ENCODE data around the gene PET100.
A peak's percentile ranks its signal among the peaks of the same experiment; 100 is the strongest.

The PET100 gene

GRCh38 chr19:7635670-7636069, 6.1 kb downstream of the PET100 start:
- no peak overlapping the region for H3K27ac ChIP-seq (replicated peaks)
- DNase-seq (ENCODE audit: low read depth in 1 of 2, low spot score in 1 of 2) = no peak
- no peak overlapping the region for H3K4me3 ChIP-seq (replicated peaks; ENCODE audit: insufficient read depth, low read length)
- TF ChIP-seq POLR2AphosphoS5 (IDR thresholded peaks at IDR 0.05; ENCODE audit: low read depth) (no peak), SPI1 (IDR thresholded peaks at IDR 0.05; ENCODE audit: borderline replicate concordance, low read depth) (no peak), CTCF (IDR thresholded peaks at IDR 0.05; ENCODE audit: insufficient read depth, low read length) (no peak), GABPA (IDR thresholded peaks at IDR 0.05; ENCODE audit: low read depth) (no peak)
- TF ChIP-seq, protein P1, sequence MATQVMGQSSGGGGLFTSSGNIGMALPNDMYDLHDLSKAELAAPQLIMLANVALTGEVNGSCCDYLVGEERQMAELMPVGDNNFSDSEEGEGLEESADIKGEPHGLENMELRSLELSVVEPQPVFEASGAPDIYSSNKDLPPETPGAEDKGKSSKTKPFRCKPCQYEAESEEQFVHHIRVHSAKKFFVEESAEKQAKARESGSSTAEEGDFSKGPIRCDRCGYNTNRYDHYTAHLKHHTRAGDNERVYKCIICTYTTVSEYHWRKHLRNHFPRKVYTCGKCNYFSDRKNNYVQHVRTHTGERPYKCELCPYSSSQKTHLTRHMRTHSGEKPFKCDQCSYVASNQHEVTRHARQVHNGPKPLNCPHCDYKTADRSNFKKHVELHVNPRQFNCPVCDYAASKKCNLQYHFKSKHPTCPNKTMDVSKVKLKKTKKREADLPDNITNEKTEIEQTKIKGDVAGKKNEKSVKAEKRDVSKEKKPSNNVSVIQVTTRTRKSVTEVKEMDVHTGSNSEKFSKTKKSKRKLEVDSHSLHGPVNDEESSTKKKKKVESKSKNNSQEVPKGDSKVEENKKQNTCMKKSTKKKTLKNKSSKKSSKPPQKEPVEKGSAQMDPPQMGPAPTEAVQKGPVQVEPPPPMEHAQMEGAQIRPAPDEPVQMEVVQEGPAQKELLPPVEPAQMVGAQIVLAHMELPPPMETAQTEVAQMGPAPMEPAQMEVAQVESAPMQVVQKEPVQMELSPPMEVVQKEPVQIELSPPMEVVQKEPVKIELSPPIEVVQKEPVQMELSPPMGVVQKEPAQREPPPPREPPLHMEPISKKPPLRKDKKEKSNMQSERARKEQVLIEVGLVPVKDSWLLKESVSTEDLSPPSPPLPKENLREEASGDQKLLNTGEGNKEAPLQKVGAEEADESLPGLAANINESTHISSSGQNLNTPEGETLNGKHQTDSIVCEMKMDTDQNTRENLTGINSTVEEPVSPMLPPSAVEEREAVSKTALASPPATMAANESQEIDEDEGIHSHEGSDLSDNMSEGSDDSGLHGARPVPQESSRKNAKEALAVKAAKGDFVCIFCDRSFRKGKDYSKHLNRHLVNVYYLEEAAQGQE (IDR thresholded peaks at IDR 0.05; ENCODE audit: insufficient replicate concordance, low read depth) = no peak
- no peaks in the 10 kb centered on the region for H3K27me3 ChIP-seq (ENCODE audit: insufficient read depth, poor library complexity, severe bottlenecking)

DNA sequence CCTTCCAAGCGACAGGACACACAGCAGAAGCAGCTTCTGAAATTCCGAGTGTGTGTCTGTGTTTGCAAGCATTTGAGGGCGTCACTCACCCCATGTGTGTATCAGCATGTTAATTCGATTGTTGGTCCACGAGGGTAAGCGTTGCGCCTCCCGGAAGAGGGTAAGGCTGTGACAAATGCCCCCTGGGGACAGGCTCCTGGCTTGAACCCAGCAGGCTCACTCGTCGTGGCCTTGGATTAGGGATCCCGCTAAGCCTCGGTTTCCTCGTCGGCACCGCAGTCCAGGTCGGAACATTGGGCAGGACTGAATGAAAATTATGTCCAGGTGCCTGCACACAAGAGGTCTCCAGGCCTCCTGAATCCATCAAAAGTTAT, 6.7 kb downstream of the PET100 start:
- H3K27me3 ChIP-seq (ENCODE audit: insufficient read depth, poor library complexity, severe bottlenecking) = no peaks in the 10 kb centered on the region
- peak overlapping the region; percentile 80 for H3K4me3 ChIP-seq (replicated peaks; ENCODE audit: insufficient read depth, low read length)
- no peak for DNase-seq (ENCODE audit: low read depth in 1 of 2, low spot score in 1 of 2)
- peak overlapping the region; percentile 84 for H3K27ac ChIP-seq (replicated peaks)
- TF ChIP-seq CTCF (IDR thresholded peaks at IDR 0.05; ENCODE audit: insufficient read depth, low read length) = no peak
- TF ChIP-seq, protein P1 (IDR thresholded peaks at IDR 0.05; ENCODE audit: insufficient replicate concordance, low read depth) = no peak
- TF ChIP-seq SPI1 (IDR thresholded peaks at IDR 0.05; ENCODE audit: borderline replicate concordance, low read depth) = no peak
- TF ChIP-seq POLR2AphosphoS5 (IDR thresholded peaks at IDR 0.05; ENCODE audit: low read depth) = no peak
- no peak for TF ChIP-seq GABPA (IDR thresholded peaks at IDR 0.05; ENCODE audit: low read depth)

- Histone ChIP-seq H3K27me3 (ENCODE audit: insufficient read depth, poor library complexity, severe bottlenecking) (no peaks in the 10 kb centered on the region), H3K4me3 (replicated peaks; ENCODE audit: insufficient read depth, low read length) (peak within 1 kb of the TSS; percentile 80), H3K27ac (replicated peaks) (peak within 1 kb of the TSS; percentile 84)
- TF ChIP-seq GABPA (IDR thresholded peaks at IDR 0.05; ENCODE audit: low read depth) (no peak; the same call in 1 of the 2 replicates), POLR2AphosphoS5 (IDR thresholded peaks at IDR 0.05; ENCODE audit: low read depth) (peak; percentile 65), SPI1 (IDR thresholded peaks at IDR 0.05; ENCODE audit: borderline replicate concordance, low read depth) (no peak), CTCF (IDR thresholded peaks at IDR 0.05; ENCODE audit: insufficient read depth, low read length) (no peak)
- TF ChIP-seq, protein P1 (IDR thresholded peaks at IDR 0.05; ENCODE audit: insufficient replicate concordance, low read depth) = peak; percentile 13
- peak; percentile 82 to 87 for DNase-seq (ENCODE audit: low read depth in 1 of 2, low spot score in 1 of 2)
These were observed 7.2 kb downstream of the PET100 start, which contains the start of gene STXBP2 for GRCh38 chr19:7636691-7637373. TSS of gene STXBP2 (plus strand) at chr19:7637110. CDS start at chr19:7637150, 40 bp downstream.
